Nephron (organoid): Measurements from ENCODE around the gene CZIB.
A peak's percentile ranks its signal among the peaks of the same experiment; 100 is the strongest.

Experiments used
- H3K27ac Mint-ChIP-seq, 3 experiments: 2 replicates each; pipeline ENCODE4 v1.8.0; 2020; ENCODE audit warnings: mixed read lengths in 3 of 3, mild to moderate bottlenecking in 2 of 3, moderate library complexity in 1 of 3
- H3K27me3 Mint-ChIP-seq: 2 replicates; pipeline ENCODE4 v1.8.0; 2021; ENCODE audit warnings: low read depth, mild to moderate bottlenecking, moderate library complexity, mixed read lengths
- H3K36me3 Mint-ChIP-seq: 2 replicates; pipeline ENCODE4 v1.8.0; 2020; ENCODE audit warnings: low read depth, mixed read lengths
- H3K4me1 Mint-ChIP-seq: 2 replicates; pipeline ENCODE4 v1.8.0; 2020; ENCODE audit warnings: mixed read lengths
- H3K4me3 Mint-ChIP-seq, 3 experiments: 2 replicates each; pipeline ENCODE4 v1.8.0; 2020; ENCODE audit warnings: mild to moderate bottlenecking in 3 of 3, mixed read lengths in 3 of 3, moderate library complexity in 2 of 3
- H3K9me3 Mint-ChIP-seq: 2 replicates; pipeline ENCODE4 v1.8.0; 2020; ENCODE audit warnings: mixed read lengths
- TF ChIP-seq, protein P1 (sequence below), 3 experiments: fragments of 200-600 bp; sonication (generic); IDR thresholded peaks; one replicate each; pipeline ENCODE4 v1.5.0; 2021; ENCODE audit warnings: antibody characterized with exemption in 3 of 3; ENCODE audit not compliant: unreplicated experiment in 3 of 3

The CZIB gene

DNA sequence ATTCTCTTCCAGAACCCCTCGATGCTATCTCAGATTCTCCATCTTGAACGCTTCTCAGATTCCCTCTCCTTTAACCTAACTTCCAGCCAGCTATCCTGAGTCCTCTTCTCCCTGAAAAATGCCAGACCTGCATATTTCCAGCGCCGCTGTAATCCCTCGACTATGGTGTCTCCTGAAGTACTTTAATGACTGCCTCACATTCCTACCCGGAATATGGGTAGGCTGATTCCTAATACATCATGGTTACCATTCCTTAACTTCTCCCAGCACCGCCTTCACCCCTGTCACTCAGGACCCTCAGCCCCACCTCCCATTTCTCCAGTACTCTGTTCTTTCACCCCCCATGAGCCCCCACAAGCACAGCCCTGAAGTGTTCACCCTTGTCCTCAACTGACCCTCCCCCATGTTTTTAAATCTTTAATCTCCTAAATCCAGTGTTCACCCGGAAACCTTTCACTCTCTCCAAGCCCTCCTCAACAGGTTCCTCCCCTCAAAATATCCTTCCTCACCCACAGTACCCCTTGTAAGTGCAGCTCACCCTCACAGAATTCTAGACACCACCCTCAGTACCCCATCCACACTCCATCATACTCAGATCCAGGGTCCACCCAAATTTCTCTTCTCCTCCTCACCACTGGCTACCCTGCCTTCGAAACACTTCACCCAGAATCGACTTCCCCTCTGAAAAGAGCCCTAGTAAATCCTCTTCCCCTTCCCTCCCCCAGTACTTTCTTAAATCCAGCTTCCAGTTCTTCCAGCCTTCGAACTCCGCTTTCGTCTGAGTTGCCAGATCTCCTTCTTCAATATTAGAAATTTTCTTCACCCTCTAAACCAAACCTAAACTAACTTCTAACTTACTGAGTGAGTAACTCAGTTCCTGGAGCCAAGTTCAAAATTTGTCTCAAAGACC lies 22.9 kb downstream of the CZIB start:
- peak overlapping the region; percentile 90 to 99 (median 96) for H3K4me3 Mint-ChIP-seq
- no peaks in the 10 kb centered on the region for H3K9me3 Mint-ChIP-seq

GRCh38 chr1:53196485-53197290 lies 23.7 kb downstream of the CZIB start, which contains the start of gene CPT2:
Gene CPT2 (plus strand): TSS chr1:53196824. CDS start chr1:53196944, 120 bp downstream.
- TF ChIP-seq, protein P1, sequence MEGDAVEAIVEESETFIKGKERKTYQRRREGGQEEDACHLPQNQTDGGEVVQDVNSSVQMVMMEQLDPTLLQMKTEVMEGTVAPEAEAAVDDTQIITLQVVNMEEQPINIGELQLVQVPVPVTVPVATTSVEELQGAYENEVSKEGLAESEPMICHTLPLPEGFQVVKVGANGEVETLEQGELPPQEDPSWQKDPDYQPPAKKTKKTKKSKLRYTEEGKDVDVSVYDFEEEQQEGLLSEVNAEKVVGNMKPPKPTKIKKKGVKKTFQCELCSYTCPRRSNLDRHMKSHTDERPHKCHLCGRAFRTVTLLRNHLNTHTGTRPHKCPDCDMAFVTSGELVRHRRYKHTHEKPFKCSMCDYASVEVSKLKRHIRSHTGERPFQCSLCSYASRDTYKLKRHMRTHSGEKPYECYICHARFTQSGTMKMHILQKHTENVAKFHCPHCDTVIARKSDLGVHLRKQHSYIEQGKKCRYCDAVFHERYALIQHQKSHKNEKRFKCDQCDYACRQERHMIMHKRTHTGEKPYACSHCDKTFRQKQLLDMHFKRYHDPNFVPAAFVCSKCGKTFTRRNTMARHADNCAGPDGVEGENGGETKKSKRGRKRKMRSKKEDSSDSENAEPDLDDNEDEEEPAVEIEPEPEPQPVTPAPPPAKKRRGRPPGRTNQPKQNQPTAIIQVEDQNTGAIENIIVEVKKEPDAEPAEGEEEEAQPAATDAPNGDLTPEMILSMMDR (IDR thresholded peaks at IDR 0.05; ENCODE audit: unreplicated experiment in 3 of 3): no peak
- H3K4me1 Mint-ChIP-seq: peaks cover 33% of the 10 kb centered on the region
- peaks cover 3% of the 10 kb centered on the region for H3K27me3 Mint-ChIP-seq
- H3K27ac Mint-ChIP-seq: peak within 1 kb of the TSS; percentile 95 to 97 (median 96)
- H3K4me3 Mint-ChIP-seq: peak within 1 kb of the TSS; percentile 90 to 99 (median 96)
- H3K36me3 Mint-ChIP-seq: peaks cover 12% of the 10 kb centered on the region
- no peaks in the 10 kb centered on the region for H3K9me3 Mint-ChIP-seq

More for the DNA sequence above, 22.9 kb downstream of the CZIB start:
- TF ChIP-seq, protein P1 (IDR thresholded peaks at IDR 0.05; ENCODE audit: unreplicated experiment in 3 of 3): no peak
- peaks cover 18% of the 10 kb centered on the region for H3K36me3 Mint-ChIP-seq
- peaks cover 2% of the 10 kb centered on the region for H3K27me3 Mint-ChIP-seq
- H3K4me1 Mint-ChIP-seq: peaks cover 33% of the 10 kb centered on the region
- peak overlapping the region; percentile 95 to 96 (median 96) for H3K27ac Mint-ChIP-seq

GRCh38 chr1:53196017-53196484 lies 24.4 kb downstream of the CZIB start:
- peaks cover 33% of the 10 kb centered on the region for H3K4me1 Mint-ChIP-seq
- TF ChIP-seq, protein P1 (IDR thresholded peaks at IDR 0.05; ENCODE audit: unreplicated experiment in 3 of 3): no peak
- no peaks in the 10 kb centered on the region for H3K9me3 Mint-ChIP-seq
- peak overlapping the region; percentile 95 to 97 (median 96) for H3K27ac Mint-ChIP-seq
- H3K4me3 Mint-ChIP-seq: peak overlapping the region; percentile 86 to 90 (median 87)
- peaks cover 3% of the 10 kb centered on the region for H3K27me3 Mint-ChIP-seq
- peaks cover 6% of the 10 kb centered on the region for H3K36me3 Mint-ChIP-seq

- TF ChIP-seq, protein P1 (IDR thresholded peaks at IDR 0.05; ENCODE audit: unreplicated experiment in 3 of 3): no peak
- Mint-ChIP-seq H3K27ac (peak overlapping the region; percentile 95 to 97 (median 96)), H3K9me3 (no peaks in the 10 kb centered on the region), H3K36me3 (no peaks in the 10 kb centered on the region), H3K4me3 (peak overlapping the region; percentile 86 to 90 (median 87)), H3K4me1 (peaks cover 33% of the 10 kb centered on the region), H3K27me3 (peaks cover 3% of the 10 kb centered on the region)
Observed at GRCh38 chr1:53195246-53196016, 25.0 kb downstream of the CZIB start.

- TF ChIP-seq, protein P1 (IDR thresholded peaks at IDR 0.05; ENCODE audit: unreplicated experiment in 3 of 3): no peak
- H3K4me1 Mint-ChIP-seq: peaks cover 6% of the 10 kb centered on the region
- no peaks in the 10 kb centered on the region for H3K36me3 Mint-ChIP-seq
- no peak overlapping the region for H3K4me3 Mint-ChIP-seq
- no peak overlapping the region for H3K27ac Mint-ChIP-seq
- no peaks in the 10 kb centered on the region for H3K9me3 Mint-ChIP-seq
- peaks cover 3% of the 10 kb centered on the region for H3K27me3 Mint-ChIP-seq
Observed at GRCh38 chr1:53190210-53190611, 30.2 kb downstream of the CZIB start.
